ENCODE results near the gene NUP210L. TPM values are rescaled to one million over a fixed set of nuclear protein-coding genes. Genes with fewer than 3 reads are reported as not detected.
"Not testable (repeated sequence)": the region's sequence is repeated elsewhere in the genome, so short reads cannot be mapped to it uniquely, and the experiment has no call there.

NUP210L gene
- total RNA-seq, 1 donor: under 0.01 TPM

GRCh38 chr1:154148807-154149206 is 6.1 kb downstream of the NUP210L start:
- Histone ChIP-seq H3K4me2 (ENCODE audit: insufficient read depth, low read length) (no peak overlapping the region), H2AFZ (ENCODE audit: low read length) (no peak overlapping the region), H3K36me3 (ENCODE audit: insufficient read depth, low read length) (no peaks in the 10 kb centered on the region), H3K4me3 (ENCODE audit: insufficient read depth, low read length) (no peak overlapping the region), H3K27ac (ENCODE audit: low read depth, low read length) (no peak overlapping the region), H3K79me2 (ENCODE audit: insufficient read depth, low read length) (no peaks in the 10 kb centered on the region), H3K4me1 (ENCODE audit: insufficient read depth, low read length) (peaks cover 2% of the 10 kb centered on the region), H3K9me3 (ENCODE audit: low read depth, low read length) (no peaks in the 10 kb centered on the region), H4K20me1 (ENCODE audit: insufficient read depth, low read length) (no peaks in the 10 kb centered on the region), H3K27me3 (ENCODE audit: insufficient read depth, low read length) (no peaks in the 10 kb centered on the region)
- no peak for DNase-seq (ENCODE audit: insufficient read length, low spot score, missing footprints)
- no peak for TF ChIP-seq CTCF (IDR thresholded peaks at IDR 0.05; ENCODE audit: extremely low read depth, low read depth, low read length)

- H3K4me3 ChIP-seq (ENCODE audit: insufficient read depth, low read length); H2AFZ ChIP-seq (ENCODE audit: low read length); H3K79me2 ChIP-seq (ENCODE audit: insufficient read depth, low read length); H3K9me3 ChIP-seq (ENCODE audit: low read depth, low read length); H3K4me1 ChIP-seq (ENCODE audit: insufficient read depth, low read length); H3K36me3 ChIP-seq (ENCODE audit: insufficient read depth, low read length); H3K27me3 ChIP-seq (ENCODE audit: insufficient read depth, low read length); H4K20me1 ChIP-seq (ENCODE audit: insufficient read depth, low read length); H3K4me2 ChIP-seq (ENCODE audit: insufficient read depth, low read length); DNase-seq (ENCODE audit: insufficient read length, low spot score, missing footprints); H3K27ac ChIP-seq (ENCODE audit: low read depth, low read length): not testable (repeated sequence)
These were observed 7.4 kb downstream of the NUP210L start for GRCh38 chr1:154147505-154147904.

GRCh38 chr1:154145986-154146385 is 8.9 kb downstream of the NUP210L start:
- no peak overlapping the region for H3K4me2 ChIP-seq (ENCODE audit: insufficient read depth, low read length)
- H3K4me3 ChIP-seq (ENCODE audit: insufficient read depth, low read length): no peak overlapping the region
- no peaks in the 10 kb centered on the region for H3K36me3 ChIP-seq (ENCODE audit: insufficient read depth, low read length)
- no peaks in the 10 kb centered on the region for H3K79me2 ChIP-seq (ENCODE audit: insufficient read depth, low read length)
- H3K27me3 ChIP-seq (ENCODE audit: insufficient read depth, low read length): no peaks in the 10 kb centered on the region
- H2AFZ ChIP-seq (ENCODE audit: low read length): no peak overlapping the region
- no peaks in the 10 kb centered on the region for H4K20me1 ChIP-seq (ENCODE audit: insufficient read depth, low read length)
- no peak overlapping the region for H3K27ac ChIP-seq (ENCODE audit: low read depth, low read length)
- peak; percentile 63 for TF ChIP-seq CTCF (IDR thresholded peaks at IDR 0.05; ENCODE audit: extremely low read depth, low read depth, low read length)
- no peaks in the 10 kb centered on the region for H3K4me1 ChIP-seq (ENCODE audit: insufficient read depth, low read length)
- H3K9me3 ChIP-seq (ENCODE audit: low read depth, low read length): no peaks in the 10 kb centered on the region
- no peak for DNase-seq (ENCODE audit: insufficient read length, low spot score, missing footprints)

- H3K27ac ChIP-seq (ENCODE audit: low read depth, low read length): no peak overlapping the region
- no peaks in the 10 kb centered on the region for H3K79me2 ChIP-seq (ENCODE audit: insufficient read depth, low read length)
- no peaks in the 10 kb centered on the region for H3K27me3 ChIP-seq (ENCODE audit: insufficient read depth, low read length)
- DNase-seq (ENCODE audit: insufficient read length, low spot score, missing footprints): no peak
- no peaks in the 10 kb centered on the region for H3K4me1 ChIP-seq (ENCODE audit: insufficient read depth, low read length)
- no peak for TF ChIP-seq CTCF (IDR thresholded peaks at IDR 0.05; ENCODE audit: extremely low read depth, low read depth, low read length)
- H4K20me1 ChIP-seq (ENCODE audit: insufficient read depth, low read length): no peaks in the 10 kb centered on the region
- no peak overlapping the region for H3K4me3 ChIP-seq (ENCODE audit: insufficient read depth, low read length)
- H3K9me3 ChIP-seq (ENCODE audit: low read depth, low read length): no peaks in the 10 kb centered on the region
- no peak overlapping the region for H3K4me2 ChIP-seq (ENCODE audit: insufficient read depth, low read length)
- no peaks in the 10 kb centered on the region for H3K36me3 ChIP-seq (ENCODE audit: insufficient read depth, low read length)
- no peak overlapping the region for H2AFZ ChIP-seq (ENCODE audit: low read length)
These were observed 12.5 kb downstream of the NUP210L start for GRCh38 chr1:154142358-154142757.

Measured in osteoblast (primary cell).